ENCODE measurements around the gene THRAP3. TPM values are rescaled to one million over a fixed set of nuclear protein-coding genes. Genes with fewer than 3 reads are reported as not detected.

The THRAP3 gene
- polyA plus RNA-seq, 1 donor from 2014 or later = 97.9 TPM

- no peak overlapping the region for H3K27ac Mint-ChIP-seq
- H3K9me3 Mint-ChIP-seq = no peaks in the 10 kb centered on the region
- no peaks in the 10 kb centered on the region for H3K36me3 Mint-ChIP-seq
- no peak overlapping the region for H3K4me3 Mint-ChIP-seq
- peaks cover 0 to 6% (median 5%) of the 10 kb centered on the region in 3 donors for H3K4me1 Mint-ChIP-seq
- H3K27me3 Mint-ChIP-seq = no peaks in the 10 kb centered on the region
These were observed 62.6 kb downstream of the THRAP3 start for GRCh38 chr1:36286802-36287201.

GRCh38 chr1:36287595-36287994 is 63.4 kb downstream of the THRAP3 start:
- Mint-ChIP-seq H3K4me1 (peaks cover 0 to 6% (median 4%) of the 10 kb centered on the region in 3 donors), H3K4me3 (peak overlapping the region in 1 of 4 donors; percentile 60), H3K27ac (peak overlapping the region in 1 of 3 donors; percentile 20), H3K27me3 (no peaks in the 10 kb centered on the region), H3K9me3 (no peaks in the 10 kb centered on the region), H3K36me3 (no peaks in the 10 kb centered on the region)

GRCh38 chr1:36295390-36295789 is 71.1 kb downstream of the THRAP3 start:
- H3K9me3 Mint-ChIP-seq = no peaks in the 10 kb centered on the region
- peaks cover 1% of the 10 kb centered on the region for H3K36me3 Mint-ChIP-seq
- H3K4me3 Mint-ChIP-seq = no peak overlapping the region
- H3K27me3 Mint-ChIP-seq = no peaks in the 10 kb centered on the region
- no peak overlapping the region for H3K27ac Mint-ChIP-seq
- H3K4me1 Mint-ChIP-seq = no peaks in the 10 kb centered on the region

GRCh38 chr1:36297062-36297461 is 72.8 kb downstream of the THRAP3 start:
- no peak overlapping the region for H3K27ac Mint-ChIP-seq
- no peaks in the 10 kb centered on the region for H3K27me3 Mint-ChIP-seq
- no peak overlapping the region for H3K4me3 Mint-ChIP-seq
- H3K9me3 Mint-ChIP-seq = no peaks in the 10 kb centered on the region
- H3K36me3 Mint-ChIP-seq = peaks cover 1% of the 10 kb centered on the region
- H3K4me1 Mint-ChIP-seq = no peaks in the 10 kb centered on the region

- H3K9me3 Mint-ChIP-seq = no peaks in the 10 kb centered on the region
- no peak overlapping the region for H3K4me3 Mint-ChIP-seq
- peaks cover 3% of the 10 kb centered on the region for H3K36me3 Mint-ChIP-seq
- peaks cover 0 to 3% (median 0%) of the 10 kb centered on the region in 3 donors for H3K4me1 Mint-ChIP-seq
- no peaks in the 10 kb centered on the region for H3K27me3 Mint-ChIP-seq
- no peak overlapping the region for H3K27ac Mint-ChIP-seq
These were observed 74.4 kb downstream of the THRAP3 start for GRCh38 chr1:36298640-36299039.

- H3K4me3 Mint-ChIP-seq = no peak overlapping the region
- H3K4me1 Mint-ChIP-seq = peaks cover 9 to 12% (median 11%) of the 10 kb centered on the region in 3 donors
- H3K27ac Mint-ChIP-seq = peak overlapping the region in 1 of 3 donors; percentile 82
- H3K36me3 Mint-ChIP-seq = peaks cover 4% of the 10 kb centered on the region
- H3K27me3 Mint-ChIP-seq = no peaks in the 10 kb centered on the region
- H3K9me3 Mint-ChIP-seq = no peaks in the 10 kb centered on the region
These were observed 76.3 kb downstream of the THRAP3 start for GRCh38 chr1:36300526-36300925.

- no peak overlapping the region for H3K27ac Mint-ChIP-seq
- H3K36me3 Mint-ChIP-seq = peaks cover 4% of the 10 kb centered on the region
- H3K4me1 Mint-ChIP-seq = peaks cover 11 to 13% (median 12%) of the 10 kb centered on the region in 3 donors
- H3K27me3 Mint-ChIP-seq = no peaks in the 10 kb centered on the region
- no peaks in the 10 kb centered on the region for H3K9me3 Mint-ChIP-seq
- H3K4me3 Mint-ChIP-seq = peak overlapping the region in 1 of 4 donors; percentile 43
These were observed 77.0 kb downstream of the THRAP3 start for GRCh38 chr1:36301220-36301619.

GRCh38 chr1:36303244-36303643 is 79.0 kb downstream of the THRAP3 start:
- H3K4me1 Mint-ChIP-seq = peaks cover 15 to 20% (median 16%) of the 10 kb centered on the region in 3 donors
- H3K4me3 Mint-ChIP-seq = peak overlapping the region in 1 of 4 donors; percentile 55
- no peak overlapping the region for H3K27ac Mint-ChIP-seq
- H3K9me3 Mint-ChIP-seq = no peaks in the 10 kb centered on the region
- H3K36me3 Mint-ChIP-seq = peaks cover 4% of the 10 kb centered on the region
- H3K27me3 Mint-ChIP-seq = no peaks in the 10 kb centered on the region

GRCh38 chr1:36303650-36304360 is 79.6 kb downstream of the THRAP3 start:
- H3K27me3 Mint-ChIP-seq = no peaks in the 10 kb centered on the region
- H3K27ac Mint-ChIP-seq = peak overlapping the region in 2 of 3 donors; percentile 43 to 78
- H3K9me3 Mint-ChIP-seq = no peaks in the 10 kb centered on the region
- peaks cover 15 to 20% (median 16%) of the 10 kb centered on the region in 3 donors for H3K4me1 Mint-ChIP-seq
- peak overlapping the region in 1 of 4 donors; percentile 55 for H3K4me3 Mint-ChIP-seq
- H3K36me3 Mint-ChIP-seq = peaks cover 4% of the 10 kb centered on the region

GRCh38 chr1:36304521-36304920 is 80.3 kb downstream of the THRAP3 start:
- Mint-ChIP-seq H3K4me3 (peak overlapping the region in 3 of 4 donors; percentile 30 to 79 (median 37)), H3K9me3 (no peaks in the 10 kb centered on the region), H3K27ac (peak overlapping the region; percentile 59 to 75 (median 73)), H3K36me3 (peaks cover 4% of the 10 kb centered on the region), H3K4me1 (peaks cover 15 to 20% (median 16%) of the 10 kb centered on the region in 3 donors), H3K27me3 (no peaks in the 10 kb centered on the region)

GRCh38 chr1:36304970-36305914 is 81.0 kb downstream of the THRAP3 start:
- peaks cover 2% of the 10 kb centered on the region for H3K36me3 Mint-ChIP-seq
- H3K9me3 Mint-ChIP-seq = no peaks in the 10 kb centered on the region
- H3K4me3 Mint-ChIP-seq = peak overlapping the region; percentile 34 to 84 (median 80)
- no peaks in the 10 kb centered on the region for H3K27me3 Mint-ChIP-seq
- H3K4me1 Mint-ChIP-seq = peaks cover 15 to 20% (median 16%) of the 10 kb centered on the region in 3 donors
- peak overlapping the region; percentile 73 to 87 (median 75) for H3K27ac Mint-ChIP-seq

GRCh38 chr1:36305915-36306209 is 81.6 kb downstream of the THRAP3 start:
- Mint-ChIP-seq H3K27ac (peak overlapping the region in 2 of 3 donors; percentile 21 to 31), H3K9me3 (no peaks in the 10 kb centered on the region), H3K27me3 (no peaks in the 10 kb centered on the region), H3K4me1 (peaks cover 15 to 20% (median 16%) of the 10 kb centered on the region in 3 donors), H3K4me3 (peak overlapping the region; percentile 79 to 90 (median 82)), H3K36me3 (peaks cover 2% of the 10 kb centered on the region)

GRCh38 chr1:36306210-36306901 is 82.1 kb downstream of the THRAP3 start, which contains the start of gene SH3D21:
Gene SH3D21 (plus strand): TSS chr1:36306368. CDS start chr1:36306421, 53 bp downstream.
- Mint-ChIP-seq H3K36me3 (peaks cover 2% of the 10 kb centered on the region), H3K4me3 (peak within 1 kb of the TSS; percentile 79 to 98 (median 92)), H3K27ac (peak within 1 kb of the TSS; percentile 31 to 89 (median 75)), H3K9me3 (no peaks in the 10 kb centered on the region), H3K4me1 (peaks cover 15 to 20% (median 16%) of the 10 kb centered on the region in 3 donors), H3K27me3 (no peaks in the 10 kb centered on the region)

- H3K4me3 Mint-ChIP-seq = peak overlapping the region; percentile 77 to 98 (median 92)
- no peaks in the 10 kb centered on the region for H3K27me3 Mint-ChIP-seq
- peaks cover 2% of the 10 kb centered on the region for H3K36me3 Mint-ChIP-seq
- peaks cover 15 to 20% (median 16%) of the 10 kb centered on the region in 3 donors for H3K4me1 Mint-ChIP-seq
- H3K9me3 Mint-ChIP-seq = no peaks in the 10 kb centered on the region
- H3K27ac Mint-ChIP-seq = peak overlapping the region in 2 of 3 donors; percentile 30 to 89
These were observed 82.7 kb downstream of the THRAP3 start for GRCh38 chr1:36306902-36307456.

Measured in IgD-negative memory B cell (primary cell).